ENCODE data around the gene SLC16A13.
"Not testable (repeated sequence)": the region's sequence is repeated elsewhere in the genome, so short reads cannot be mapped to it uniquely, and the experiment has no call there.

SLC16A13 gene

GRCh38 chr17:7035591-7036368, at the start of gene SLC16A13:
Gene SLC16A13, plus strand, starts transcription at chr17:7036015. Its CDS starts 368 bp downstream, at chr17:7036383.
- DNase-seq (ENCODE audit: low read depth) = peak; percentile 93
- Histone ChIP-seq H3K9me3 (ENCODE audit: control insufficient read depth, low read length) (no peaks in the 10 kb centered on the region), H3K9ac (ENCODE audit: low read length) (peak within 1 kb of the TSS; percentile 90), H3K27me3 (replicated peaks; ENCODE audit: control insufficient read depth, insufficient read depth, low read length) (no peaks in the 10 kb centered on the region), H3K36me3 (ENCODE audit: control insufficient read depth, insufficient read depth, low read length, severe bottlenecking) (no peaks in the 10 kb centered on the region), H3K4me3 (ENCODE audit: low read length) (peak within 1 kb of the TSS; percentile 86), H3K4me1 (ENCODE audit: control insufficient read depth, insufficient read depth, low read length) (peaks cover 14% of the 10 kb centered on the region)

- Histone ChIP-seq H3K27me3 (replicated peaks; ENCODE audit: control insufficient read depth, insufficient read depth, low read length) (no peaks in the 10 kb centered on the region), H3K9me3 (ENCODE audit: control insufficient read depth, low read length) (no peaks in the 10 kb centered on the region), H3K4me3 (ENCODE audit: low read length) (no peak overlapping the region), H3K9ac (ENCODE audit: low read length) (no peak overlapping the region), H3K36me3 (ENCODE audit: control insufficient read depth, insufficient read depth, low read length, severe bottlenecking) (no peaks in the 10 kb centered on the region), H3K4me1 (ENCODE audit: control insufficient read depth, insufficient read depth, low read length) (no peaks in the 10 kb centered on the region)
- DNase-seq (ENCODE audit: low read depth) = no peak
Observed at GRCh38 chr17:6986676-6987075, 49.1 kb upstream of the SLC16A13 start.

GRCh38 chr17:6989779-6990178, 46.0 kb upstream of the SLC16A13 start:
- Histone ChIP-seq H3K4me1 (ENCODE audit: control insufficient read depth, insufficient read depth, low read length) (no peaks in the 10 kb centered on the region), H3K36me3 (ENCODE audit: control insufficient read depth, insufficient read depth, low read length, severe bottlenecking) (no peaks in the 10 kb centered on the region), H3K9ac (ENCODE audit: low read length) (no peak overlapping the region), H3K9me3 (ENCODE audit: control insufficient read depth, low read length) (no peaks in the 10 kb centered on the region), H3K27me3 (replicated peaks; ENCODE audit: control insufficient read depth, insufficient read depth, low read length) (no peaks in the 10 kb centered on the region), H3K4me3 (ENCODE audit: low read length) (no peak overlapping the region)
- no peak for DNase-seq (ENCODE audit: low read depth)

- not testable (repeated sequence) for DNase-seq (ENCODE audit: low read depth); H3K27me3 ChIP-seq (replicated peaks; ENCODE audit: control insufficient read depth, insufficient read depth, low read length); H3K4me1 ChIP-seq (ENCODE audit: control insufficient read depth, insufficient read depth, low read length); H3K9ac ChIP-seq (ENCODE audit: low read length); H3K9me3 ChIP-seq (ENCODE audit: control insufficient read depth, low read length); H3K4me3 ChIP-seq (ENCODE audit: low read length)
- peaks cover 12% of the 10 kb centered on the region for H3K36me3 ChIP-seq (ENCODE audit: control insufficient read depth, insufficient read depth, low read length, severe bottlenecking)
Observed at GRCh38 chr17:6993613-6994056, 42.2 kb upstream of the SLC16A13 start.

GRCh38 chr17:6994118-6994598, 41.7 kb upstream of the SLC16A13 start:
- DNase-seq (ENCODE audit: low read depth) = no peak
- Histone ChIP-seq H3K4me1 (ENCODE audit: control insufficient read depth, insufficient read depth, low read length) (peaks cover 9% of the 10 kb centered on the region), H3K9me3 (ENCODE audit: control insufficient read depth, low read length) (no peaks in the 10 kb centered on the region), H3K27me3 (replicated peaks; ENCODE audit: control insufficient read depth, insufficient read depth, low read length) (no peaks in the 10 kb centered on the region), H3K9ac (ENCODE audit: low read length) (no peak overlapping the region), H3K4me3 (ENCODE audit: low read length) (no peak overlapping the region), H3K36me3 (ENCODE audit: control insufficient read depth, insufficient read depth, low read length, severe bottlenecking) (peaks cover 17% of the 10 kb centered on the region)

GRCh38 chr17:6994666-6995256, 41.1 kb upstream of the SLC16A13 start:
- Histone ChIP-seq H3K9ac (ENCODE audit: low read length) (no peak overlapping the region), H3K27me3 (replicated peaks; ENCODE audit: control insufficient read depth, insufficient read depth, low read length) (no peaks in the 10 kb centered on the region), H3K36me3 (ENCODE audit: control insufficient read depth, insufficient read depth, low read length, severe bottlenecking) (peaks cover 23% of the 10 kb centered on the region), H3K9me3 (ENCODE audit: control insufficient read depth, low read length) (no peaks in the 10 kb centered on the region), H3K4me3 (ENCODE audit: low read length) (no peak overlapping the region), H3K4me1 (ENCODE audit: control insufficient read depth, insufficient read depth, low read length) (peaks cover 9% of the 10 kb centered on the region)
- DNase-seq (ENCODE audit: low read depth) = peak; percentile 47

GRCh38 chr17:6995500-6996255, 40.1 kb upstream of the SLC16A13 start, which contains the start of gene ALOX12:
Gene ALOX12, plus strand, starts transcription at chr17:6996049. Its CDS starts 69 bp downstream, at chr17:6996118.
- no peak for DNase-seq (ENCODE audit: low read depth)
- peak within 1 kb of the TSS; percentile 49 for H3K9ac ChIP-seq (ENCODE audit: low read length)
- H3K27me3 ChIP-seq (replicated peaks; ENCODE audit: control insufficient read depth, insufficient read depth, low read length) = no peaks in the 10 kb centered on the region
- peaks cover 32% of the 10 kb centered on the region for H3K36me3 ChIP-seq (ENCODE audit: control insufficient read depth, insufficient read depth, low read length, severe bottlenecking)
- peak within 1 kb of the TSS; percentile 65 for H3K4me3 ChIP-seq (ENCODE audit: low read length)
- no peaks in the 10 kb centered on the region for H3K9me3 ChIP-seq (ENCODE audit: control insufficient read depth, low read length)
- peaks cover 9% of the 10 kb centered on the region for H3K4me1 ChIP-seq (ENCODE audit: control insufficient read depth, insufficient read depth, low read length)

- Histone ChIP-seq H3K9me3 (ENCODE audit: control insufficient read depth, low read length) (no peaks in the 10 kb centered on the region), H3K9ac (ENCODE audit: low read length) (peak overlapping the region; percentile 49), H3K36me3 (ENCODE audit: control insufficient read depth, insufficient read depth, low read length, severe bottlenecking) (peaks cover 40% of the 10 kb centered on the region), H3K4me3 (ENCODE audit: low read length) (peak overlapping the region; percentile 65), H3K27me3 (replicated peaks; ENCODE audit: control insufficient read depth, insufficient read depth, low read length) (no peaks in the 10 kb centered on the region), H3K4me1 (ENCODE audit: control insufficient read depth, insufficient read depth, low read length) (peaks cover 9% of the 10 kb centered on the region)
- DNase-seq (ENCODE audit: low read depth) = no peak
Observed at GRCh38 chr17:6996256-6997011, 39.4 kb upstream of the SLC16A13 start.

- Histone ChIP-seq H3K4me1 (ENCODE audit: control insufficient read depth, insufficient read depth, low read length) (peaks cover 9% of the 10 kb centered on the region), H3K9me3 (ENCODE audit: control insufficient read depth, low read length) (no peaks in the 10 kb centered on the region), H3K4me3 (ENCODE audit: low read length) (no peak overlapping the region), H3K36me3 (ENCODE audit: control insufficient read depth, insufficient read depth, low read length, severe bottlenecking) (peaks cover 47% of the 10 kb centered on the region), H3K9ac (ENCODE audit: low read length) (no peak overlapping the region), H3K27me3 (replicated peaks; ENCODE audit: control insufficient read depth, insufficient read depth, low read length) (no peaks in the 10 kb centered on the region)
- no peak for DNase-seq (ENCODE audit: low read depth)
Observed at GRCh38 chr17:6997171-6997570, 38.6 kb upstream of the SLC16A13 start.

- Histone ChIP-seq H3K36me3 (ENCODE audit: control insufficient read depth, insufficient read depth, low read length, severe bottlenecking) (peaks cover 53% of the 10 kb centered on the region), H3K4me1 (ENCODE audit: control insufficient read depth, insufficient read depth, low read length) (peaks cover 16% of the 10 kb centered on the region)
Observed at GRCh38 chr17:6998855-6999508, 36.8 kb upstream of the SLC16A13 start.

More at GRCh38 chr17:6998855-6999508, 36.8 kb upstream of the SLC16A13 start:
- Histone ChIP-seq H3K9ac (ENCODE audit: low read length) (no peak overlapping the region), H3K4me3 (ENCODE audit: low read length) (no peak overlapping the region), H3K9me3 (ENCODE audit: control insufficient read depth, low read length) (no peaks in the 10 kb centered on the region), H3K27me3 (replicated peaks; ENCODE audit: control insufficient read depth, insufficient read depth, low read length) (no peaks in the 10 kb centered on the region)
- no peak for DNase-seq (ENCODE audit: low read depth)
